Gastroesophageal sphincter (tissue), 3 donors: ENCODE measurements around the gene ARID1B.

Source experiments
- CTCF ChIP-seq, 4 experiments: fragments of 200-600 bp in 2 of 4; fragments of 450-650 bp in 2 of 4; sonication (generic) in 1 of 4; IDR thresholded peaks; one replicate each; pipeline ENCODE4 v1.5.1; 2017 to 2019; ENCODE audit warnings: antibody characterized with exemption in 4 of 4, mild to moderate bottlenecking in 2 of 4, moderate library complexity in 2 of 4
- EP300 ChIP-seq: sonication (generic); formaldehyde crosslinking; IDR thresholded peaks from one replicate; pipeline ENCODE4 v1.6.1; 2017; ENCODE audit warnings: antibody characterized with exemption, mild to moderate bottlenecking
- POLR2A ChIP-seq, 2 donors: fragments of 450-650 bp; IDR thresholded peaks; one replicate each; pipeline ENCODE4 v1.6.1; 2017; ENCODE audit warnings: antibody characterized with exemption in 2 of 2, mild to moderate bottlenecking in 2 of 2, moderate library complexity in 1 of 2

GRCh38 chr6:157104803-157105202 lies 327.6 kb downstream of the ARID1B start:
- TF ChIP-seq CTCF (IDR thresholded peaks at IDR 0.05) (no peak), POLR2A (IDR thresholded peaks at IDR 0.05) (no peak), EP300 (no peak)
